Middle frontal gyrus (tissue), 1 donor: ENCODE measurements around the gene ANKRD11.

Experiments used
- DNase-seq: peaks from one replicate; pipeline ENCODE4 v3.0.0-alpha.2; 2015; ENCODE audit warnings: low spot score; ENCODE audit errors: extremely low spot score

The ANKRD11 gene

GRCh38 chr16:89287777-89288576 lies 202.4 kb downstream of the ANKRD11 start:
- DNase-seq: no peak

- DNase-seq: no peak
Observed at GRCh38 chr16:89286096-89286495, 204.3 kb downstream of the ANKRD11 start.

- DNase-seq: no peak
Observed at GRCh38 chr16:89285381-89285780, 205.0 kb downstream of the ANKRD11 start.

GRCh38 chr16:89283449-89283848 lies 206.9 kb downstream of the ANKRD11 start:
- no peak for DNase-seq

GRCh38 chr16:89282523-89282922 lies 207.8 kb downstream of the ANKRD11 start:
- no peak for DNase-seq

GRCh38 chr16:89281829-89282228 lies 208.5 kb downstream of the ANKRD11 start:
- DNase-seq: no peak

GRCh38 chr16:89281189-89281577 lies 209.2 kb downstream of the ANKRD11 start:
- no peak for DNase-seq

- no peak for DNase-seq
Observed at GRCh38 chr16:89280546-89281188, 209.7 kb downstream of the ANKRD11 start.

GRCh38 chr16:89279666-89280481 lies 210.5 kb downstream of the ANKRD11 start:
- DNase-seq: no peak

GRCh38 chr16:89278441-89279240 lies 211.7 kb downstream of the ANKRD11 start:
- DNase-seq: no peak

GRCh38 chr16:89277641-89278341 lies 212.6 kb downstream of the ANKRD11 start:
- no peak for DNase-seq

GRCh38 chr16:89277049-89277448 lies 213.3 kb downstream of the ANKRD11 start:
- DNase-seq: no peak

GRCh38 chr16:89275837-89276720 lies 214.3 kb downstream of the ANKRD11 start:
- DNase-seq: no peak

GRCh38 chr16:89275284-89275584 lies 215.1 kb downstream of the ANKRD11 start:
- DNase-seq: no peak

- no peak for DNase-seq
Observed at GRCh38 chr16:89274561-89275283, 215.6 kb downstream of the ANKRD11 start.

- DNase-seq: no peak
Observed at GRCh38 chr16:89273741-89274472, 216.5 kb downstream of the ANKRD11 start.

- DNase-seq: no peak
Observed at GRCh38 chr16:89272631-89273030, 217.7 kb downstream of the ANKRD11 start.

GRCh38 chr16:89270666-89271345 lies 219.6 kb downstream of the ANKRD11 start:
- no peak for DNase-seq
